Nephron (organoid): ENCODE results near the gene KDM4C.

ENCODE experiments used
- H3K27ac Mint-ChIP-seq, 3 experiments: 2 replicates each; pipeline ENCODE4 v1.8.0; 2020; ENCODE audit warnings: mixed read lengths in 3 of 3, mild to moderate bottlenecking in 2 of 3, moderate library complexity in 1 of 3
- H3K27me3 Mint-ChIP-seq: 2 replicates; pipeline ENCODE4 v1.8.0; 2021; ENCODE audit warnings: low read depth, mild to moderate bottlenecking, moderate library complexity, mixed read lengths
- H3K36me3 Mint-ChIP-seq: 2 replicates; pipeline ENCODE4 v1.8.0; 2020; ENCODE audit warnings: low read depth, mixed read lengths
- H3K4me1 Mint-ChIP-seq: 2 replicates; pipeline ENCODE4 v1.8.0; 2020; ENCODE audit warnings: mixed read lengths
- H3K4me3 Mint-ChIP-seq, 3 experiments: 2 replicates each; pipeline ENCODE4 v1.8.0; 2020; ENCODE audit warnings: mild to moderate bottlenecking in 3 of 3, mixed read lengths in 3 of 3, moderate library complexity in 2 of 3
- H3K9me3 Mint-ChIP-seq: 2 replicates; pipeline ENCODE4 v1.8.0; 2020; ENCODE audit warnings: mixed read lengths
- CTCF ChIP-seq, 3 experiments: fragments of 200-600 bp; sonication (generic); IDR thresholded peaks; one replicate each; pipeline ENCODE4 v1.5.0; 2021; ENCODE audit warnings: antibody characterized with exemption in 3 of 3; ENCODE audit not compliant: unreplicated experiment in 3 of 3

KDM4C gene

GRCh38 chr9:7144265-7145046 is 386.7 kb downstream of the KDM4C start:
- Mint-ChIP-seq H3K27ac (peak overlapping the region in 2 of 3 experiments; percentile 19 to 78), H3K27me3 (no peaks in the 10 kb centered on the region), H3K4me3 (no peak overlapping the region), H3K4me1 (peaks cover 20% of the 10 kb centered on the region), H3K9me3 (no peaks in the 10 kb centered on the region), H3K36me3 (no peaks in the 10 kb centered on the region)
- TF ChIP-seq CTCF (IDR thresholded peaks at IDR 0.05; ENCODE audit: unreplicated experiment in 3 of 3) = no peak

- Mint-ChIP-seq H3K27ac (peak overlapping the region in 2 of 3 experiments; percentile 21 to 71), H3K27me3 (no peaks in the 10 kb centered on the region), H3K36me3 (no peaks in the 10 kb centered on the region), H3K4me1 (peaks cover 20% of the 10 kb centered on the region), H3K9me3 (no peaks in the 10 kb centered on the region), H3K4me3 (no peak overlapping the region)
- no peak for TF ChIP-seq CTCF (IDR thresholded peaks at IDR 0.05; ENCODE audit: unreplicated experiment in 3 of 3)
These were observed 387.7 kb downstream of the KDM4C start for GRCh38 chr9:7145361-7146069.

GRCh38 chr9:7146582-7146981 is 388.8 kb downstream of the KDM4C start:
- H3K27ac Mint-ChIP-seq = peak overlapping the region in 2 of 3 experiments; percentile 7 to 47
- no peaks in the 10 kb centered on the region for H3K9me3 Mint-ChIP-seq
- no peak for TF ChIP-seq CTCF (IDR thresholded peaks at IDR 0.05; ENCODE audit: unreplicated experiment in 3 of 3)
- no peaks in the 10 kb centered on the region for H3K36me3 Mint-ChIP-seq
- no peaks in the 10 kb centered on the region for H3K27me3 Mint-ChIP-seq
- no peak overlapping the region for H3K4me3 Mint-ChIP-seq
- H3K4me1 Mint-ChIP-seq = peaks cover 20% of the 10 kb centered on the region

GRCh38 chr9:7147121-7148090 is 389.6 kb downstream of the KDM4C start:
- Mint-ChIP-seq H3K27ac (peak overlapping the region in 2 of 3 experiments; percentile 7 to 47), H3K27me3 (no peaks in the 10 kb centered on the region), H3K4me3 (no peak overlapping the region), H3K4me1 (peaks cover 23% of the 10 kb centered on the region), H3K36me3 (no peaks in the 10 kb centered on the region), H3K9me3 (no peaks in the 10 kb centered on the region)
- TF ChIP-seq CTCF (IDR thresholded peaks at IDR 0.05; ENCODE audit: unreplicated experiment in 3 of 3) = no peak

GRCh38 chr9:7148243-7148765 is 390.5 kb downstream of the KDM4C start:
- no peaks in the 10 kb centered on the region for H3K9me3 Mint-ChIP-seq
- H3K4me3 Mint-ChIP-seq = no peak overlapping the region
- peaks cover 27% of the 10 kb centered on the region for H3K4me1 Mint-ChIP-seq
- H3K36me3 Mint-ChIP-seq = no peaks in the 10 kb centered on the region
- no peak for TF ChIP-seq CTCF (IDR thresholded peaks at IDR 0.05; ENCODE audit: unreplicated experiment in 3 of 3)
- no peak overlapping the region for H3K27ac Mint-ChIP-seq
- H3K27me3 Mint-ChIP-seq = no peaks in the 10 kb centered on the region
